ENCODE data around the gene ENC1.

ENC1 gene

DNA sequence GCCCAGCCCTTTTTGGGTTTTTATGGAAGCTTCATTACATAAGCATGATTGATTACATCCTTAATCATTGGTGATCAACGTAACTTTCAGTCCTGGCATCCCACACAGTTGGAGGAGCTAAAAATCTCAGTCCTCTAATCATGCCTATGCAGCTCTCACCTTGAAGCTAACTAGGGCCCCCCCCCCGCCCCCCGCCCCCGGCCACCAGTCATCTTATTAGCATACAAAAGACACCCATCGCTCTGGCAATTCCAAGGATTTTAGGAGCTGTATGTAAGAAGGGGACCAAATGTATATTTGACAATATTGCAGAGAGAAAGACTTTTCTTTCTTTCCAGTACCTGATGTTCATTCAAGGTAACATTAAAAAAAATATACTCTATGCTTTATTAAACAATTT lies 19.0 kb downstream of the ENC1 start:
- DNase-seq (ENCODE audit: low read depth) = no peak
- H3K4me3 ChIP-seq (ENCODE audit: low read depth, low read length) = no peak overlapping the region
- TF ChIP-seq, protein P1, sequence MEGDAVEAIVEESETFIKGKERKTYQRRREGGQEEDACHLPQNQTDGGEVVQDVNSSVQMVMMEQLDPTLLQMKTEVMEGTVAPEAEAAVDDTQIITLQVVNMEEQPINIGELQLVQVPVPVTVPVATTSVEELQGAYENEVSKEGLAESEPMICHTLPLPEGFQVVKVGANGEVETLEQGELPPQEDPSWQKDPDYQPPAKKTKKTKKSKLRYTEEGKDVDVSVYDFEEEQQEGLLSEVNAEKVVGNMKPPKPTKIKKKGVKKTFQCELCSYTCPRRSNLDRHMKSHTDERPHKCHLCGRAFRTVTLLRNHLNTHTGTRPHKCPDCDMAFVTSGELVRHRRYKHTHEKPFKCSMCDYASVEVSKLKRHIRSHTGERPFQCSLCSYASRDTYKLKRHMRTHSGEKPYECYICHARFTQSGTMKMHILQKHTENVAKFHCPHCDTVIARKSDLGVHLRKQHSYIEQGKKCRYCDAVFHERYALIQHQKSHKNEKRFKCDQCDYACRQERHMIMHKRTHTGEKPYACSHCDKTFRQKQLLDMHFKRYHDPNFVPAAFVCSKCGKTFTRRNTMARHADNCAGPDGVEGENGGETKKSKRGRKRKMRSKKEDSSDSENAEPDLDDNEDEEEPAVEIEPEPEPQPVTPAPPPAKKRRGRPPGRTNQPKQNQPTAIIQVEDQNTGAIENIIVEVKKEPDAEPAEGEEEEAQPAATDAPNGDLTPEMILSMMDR (conservative IDR thresholded peaks at IDR 0.05; ENCODE audit: low read depth, low read length) = no peak

DNA sequence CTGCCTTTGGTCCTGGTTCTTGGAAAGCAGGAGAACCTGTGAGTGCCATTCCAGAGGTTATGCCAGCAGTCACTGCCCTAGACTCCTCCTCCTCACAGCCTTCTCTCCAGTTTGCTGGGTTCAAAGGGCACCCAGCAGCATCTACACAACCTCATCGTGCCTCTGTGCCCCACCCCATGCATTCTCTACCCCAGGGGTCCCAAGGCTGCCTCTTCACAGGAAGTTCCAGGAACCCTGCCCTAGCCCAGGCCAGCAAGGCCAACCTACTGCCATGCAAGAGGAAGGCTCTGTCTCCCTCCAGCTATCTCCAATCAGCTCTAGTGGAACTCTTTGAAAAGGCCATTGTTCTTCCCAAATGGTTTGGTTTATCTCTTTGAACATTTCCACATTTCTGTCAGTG lies 21.2 kb downstream of the ENC1 start:
- DNase-seq (ENCODE audit: low read depth) = no peak
- TF ChIP-seq, protein P1 (conservative IDR thresholded peaks at IDR 0.05; ENCODE audit: low read depth, low read length) = no peak
- H3K4me3 ChIP-seq (ENCODE audit: low read depth, low read length) = no peak overlapping the region

DNA sequence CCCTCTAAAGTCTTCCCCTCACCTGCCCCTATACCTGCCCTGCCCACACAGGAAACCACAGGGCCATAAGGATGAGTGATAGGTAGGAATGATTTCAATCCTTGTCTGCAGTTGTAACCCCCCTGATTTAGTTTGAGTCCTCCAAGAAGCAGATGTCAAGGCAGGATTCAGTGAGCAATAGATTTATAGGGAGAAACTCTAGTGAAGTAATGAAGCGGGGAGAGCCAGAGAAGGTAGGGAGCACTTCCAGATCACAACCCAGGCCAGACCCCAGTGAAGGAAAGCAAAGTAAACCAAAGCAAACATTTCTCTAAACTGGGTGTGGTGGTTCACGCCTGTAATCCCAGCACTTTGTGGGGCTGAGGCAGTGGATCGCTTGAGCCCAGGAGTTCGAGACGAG lies 22.4 kb downstream of the ENC1 start:
- no peak for DNase-seq (ENCODE audit: low read depth)
- TF ChIP-seq, protein P1 (conservative IDR thresholded peaks at IDR 0.05; ENCODE audit: low read depth, low read length) = no peak
- H3K4me3 ChIP-seq (ENCODE audit: low read depth, low read length) = no peak overlapping the region

DNA sequence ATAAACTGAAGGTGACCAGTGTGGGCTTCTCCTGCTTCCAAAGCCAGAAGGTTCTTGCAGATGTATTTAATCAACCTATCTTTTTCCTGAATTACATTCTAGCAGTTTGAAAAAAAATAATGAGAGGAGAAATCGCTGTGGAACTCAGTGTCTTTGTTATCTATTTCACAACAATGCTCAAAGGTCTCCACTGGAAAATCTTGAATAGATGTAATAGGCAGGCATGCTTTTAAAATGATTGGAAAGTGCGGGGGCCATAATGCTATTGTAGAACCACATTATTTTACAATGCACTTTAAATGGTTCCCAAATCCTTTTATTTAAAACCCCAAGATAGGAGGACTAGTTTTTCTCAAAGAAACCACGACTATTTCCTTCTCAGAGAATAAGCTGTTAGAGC lies 23.3 kb downstream of the ENC1 start:
- no peak for DNase-seq (ENCODE audit: low read depth)
- TF ChIP-seq, protein P1 (conservative IDR thresholded peaks at IDR 0.05; ENCODE audit: low read depth, low read length) = no peak

DNA sequence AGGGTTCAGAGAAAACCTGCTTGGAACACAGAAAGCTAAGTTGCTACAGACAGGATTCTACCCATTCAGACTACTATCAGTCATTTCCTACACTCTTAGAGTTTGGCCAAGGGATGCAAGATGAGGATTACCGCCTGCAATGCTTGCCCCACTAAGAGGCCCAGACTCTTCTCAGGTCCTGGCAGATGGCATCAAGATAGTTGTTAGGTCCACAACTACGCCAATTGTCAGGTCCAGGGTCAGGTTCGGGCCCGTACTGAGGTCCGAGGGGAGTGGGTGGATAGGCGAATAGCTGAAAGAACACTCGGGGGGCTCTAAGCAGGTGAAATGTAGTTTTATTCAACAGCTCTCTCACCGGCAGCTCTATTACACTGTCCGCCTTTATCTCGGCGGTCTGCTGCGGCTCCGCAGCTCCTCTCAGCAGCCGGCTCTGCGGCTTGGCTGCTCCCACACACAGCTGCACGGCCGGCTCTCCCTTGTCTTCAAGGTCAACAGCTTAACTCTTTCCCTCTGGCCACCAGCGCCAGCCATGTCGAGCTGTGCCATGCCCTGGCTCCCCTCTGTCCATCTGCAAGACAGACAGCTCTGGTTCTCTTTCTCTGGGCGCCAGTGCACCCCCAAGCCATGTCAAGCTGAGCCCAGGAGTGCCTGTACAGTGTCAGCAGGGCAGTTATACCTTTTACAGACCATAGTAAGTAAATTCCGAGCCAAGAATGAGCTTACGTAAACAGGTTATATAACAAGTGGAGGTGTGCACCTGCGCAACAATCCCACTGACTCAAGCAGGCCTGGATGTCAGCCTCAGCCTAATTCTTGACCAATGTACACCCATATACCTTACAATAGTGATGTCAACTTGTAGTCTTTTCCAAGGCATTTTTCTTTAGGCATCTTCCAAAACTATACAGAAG lies 24.0 kb downstream of the ENC1 start:
- H3K4me3 ChIP-seq (ENCODE audit: low read depth, low read length) = no peak overlapping the region
- TF ChIP-seq, protein P1 (conservative IDR thresholded peaks at IDR 0.05; ENCODE audit: low read depth, low read length) = no peak
- DNase-seq (ENCODE audit: low read depth) = no peak

More for the DNA sequence above, 23.3 kb downstream of the ENC1 start:
- H3K4me3 ChIP-seq (ENCODE audit: low read depth, low read length) = no peak overlapping the region

DNA sequence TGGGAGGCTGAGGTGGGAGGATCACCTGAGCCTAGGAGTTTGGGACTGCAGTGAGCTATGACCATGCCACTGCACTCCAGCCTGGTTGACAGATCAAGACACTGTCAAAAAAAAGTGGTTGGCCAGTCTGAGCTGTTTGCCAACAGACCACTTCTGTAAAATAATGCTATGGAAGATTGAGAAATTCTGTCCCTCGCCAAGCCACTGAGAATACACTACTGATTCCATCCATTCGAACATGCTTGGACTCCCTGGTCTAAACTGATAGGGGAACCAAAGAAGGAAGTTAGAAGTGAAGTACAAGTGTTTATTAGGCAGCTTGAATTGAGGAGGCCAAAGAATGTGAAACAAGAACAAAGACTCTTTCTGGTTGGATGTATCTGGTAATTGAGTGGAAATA lies 27.2 kb downstream of the ENC1 start:
- no peak overlapping the region for H3K4me3 ChIP-seq (ENCODE audit: low read depth, low read length)
- TF ChIP-seq, protein P1 (conservative IDR thresholded peaks at IDR 0.05; ENCODE audit: low read depth, low read length) = no peak
- DNase-seq (ENCODE audit: low read depth) = no peak

DNA sequence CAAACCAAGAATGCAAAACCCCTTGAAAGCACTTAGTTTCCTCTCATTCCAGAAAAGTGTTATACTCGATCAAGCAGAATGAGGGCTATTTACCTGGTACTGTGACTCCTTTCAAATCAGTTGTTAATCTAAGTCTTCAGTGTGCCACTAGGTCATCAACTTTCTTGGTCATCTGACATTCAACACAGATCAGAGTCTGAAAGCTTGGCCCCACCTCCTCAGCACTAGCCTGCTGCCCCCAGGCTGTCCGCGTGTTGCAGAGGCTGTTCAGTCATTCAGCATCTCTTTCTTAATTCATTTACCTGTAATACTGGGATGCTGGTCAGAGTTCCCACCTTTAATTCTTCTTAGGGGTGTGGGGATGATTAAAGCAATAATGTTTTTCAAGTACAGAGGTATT lies 28.5 kb downstream of the ENC1 start:
- DNase-seq (ENCODE audit: low read depth) = no peak
- TF ChIP-seq, protein P1 (conservative IDR thresholded peaks at IDR 0.05; ENCODE audit: low read depth, low read length) = no peak
- H3K4me3 ChIP-seq (ENCODE audit: low read depth, low read length) = no peak overlapping the region

Measured in choroid plexus epithelial cell (primary cell).